T-cell (primary cell): ENCODE data around the gene IFITM10. TPM values are rescaled to one million over a fixed set of nuclear protein-coding genes. Genes with fewer than 3 reads are reported as not detected.

ENCODE experiments used
- ATAC-seq, 4 experiments: fragments of 200-7000 bp in 3 of 4; fragments of 150-1000 bp in 1 of 4; cut with Tn5 transposase; replicated peaks in 1 of 4; 1 replicate in 3 of 4; 2 replicates in 1 of 4; pipeline ENCODE4 v1.10.0; 2021; ENCODE audit warnings: moderate library complexity in 3 of 4, mild to moderate bottlenecking in 2 of 4, moderate number of reproducible peaks in 1 of 4
- CTCF ChIA-PET, 2 donors: fragments of 300-600 bp; sonication (Branson Sonifier 250); formaldehyde crosslinking; loops; one replicate each; lab custom pipeline; 2022; ENCODE audit warnings: antibody characterized with exemption in 2 of 2; lab: Charles Lee
- POLR2A ChIA-PET, 2 donors: fragments of 300-600 bp; sonication (Branson Sonifier 250); formaldehyde crosslinking; loops; one replicate each; lab custom pipeline; 2022; ENCODE audit warnings: antibody characterized with exemption in 2 of 2; lab: Charles Lee
- DNase-seq, 35 experiments: peaks; one replicate each; pipeline versions ENCODE4 v3.0.0 to v3.0.0-alpha.2; 2013 to 2023
- H3K27ac ChIP-seq: one replicate; pipeline ENCODE4 v1.5.1; 2013; ENCODE audit warnings: low read length
- H3K27me3 ChIP-seq, 2 experiments: replicated peaks in 1 of 2; 1 replicate in 1 of 2; 2 replicates in 1 of 2; pipeline versions ENCODE4 v1.6.1 to v1.7.0; 2013; ENCODE audit warnings: low read length in 1 of 2, mixed read lengths in 1 of 2; ENCODE audit not compliant: control insufficient read depth in 2 of 2, insufficient read depth in 2 of 2; ENCODE audit errors: extremely low read depth in 1 of 2
- H3K36me3 ChIP-seq, 2 donors: 1 replicate in 1 of 2; 2 replicates in 1 of 2; pipeline versions ENCODE4 v1.6.1 to v1.7.0; 2013; ENCODE audit warnings: low read length in 1 of 2; ENCODE audit not compliant: control insufficient read depth in 2 of 2, insufficient read depth in 1 of 2; ENCODE audit errors: extremely low read depth in 1 of 2
- H3K4me1 ChIP-seq, 2 experiments: 1 replicate in 1 of 2; 2 replicates in 1 of 2; pipeline versions ENCODE4 v1.6.1 to v1.7.0; 2013; ENCODE audit warnings: low read length in 2 of 2, mixed read lengths in 1 of 2; ENCODE audit not compliant: insufficient read depth in 2 of 2, control insufficient read depth in 1 of 2; ENCODE audit errors: extremely low read depth in 1 of 2
- H3K4me3 ChIP-seq, 2 donors: 1 replicate in 1 of 2; 2 replicates in 1 of 2; pipeline versions ENCODE4 v1.5.1 to v1.7.0; 2013; ENCODE audit warnings: mild to moderate bottlenecking in 2 of 2, low read length in 1 of 2, moderate library complexity in 1 of 2; ENCODE audit not compliant: control insufficient read depth in 1 of 2; ENCODE audit errors: extremely low read depth in 1 of 2
- H3K9me3 ChIP-seq: 2 replicates; pipeline ENCODE4 v1.7.0; 2013
- H3K27ac Mint-ChIP-seq, 2 donors: one replicate each; pipeline ENCODE4 v1.8.0; 2020 to 2021; ENCODE audit warnings: mild to moderate bottlenecking in 2 of 2, mixed read lengths in 2 of 2
- H3K27me3 Mint-ChIP-seq, 2 donors: one replicate each; pipeline ENCODE4 v1.8.0; 2021 to 2022; ENCODE audit warnings: mixed read lengths in 2 of 2
- H3K36me3 Mint-ChIP-seq: one replicate; pipeline ENCODE4 v1.8.0; 2021; ENCODE audit warnings: mixed read lengths
- H3K4me1 Mint-ChIP-seq, 3 donors: one replicate each; pipeline ENCODE4 v1.8.0; 2020 to 2022; ENCODE audit warnings: mixed read lengths in 3 of 3, mild to moderate bottlenecking in 1 of 3
- H3K4me3 Mint-ChIP-seq, 3 donors: one replicate each; pipeline ENCODE4 v1.8.0; 2020 to 2022; ENCODE audit warnings: mild to moderate bottlenecking in 3 of 3, mixed read lengths in 3 of 3, moderate library complexity in 3 of 3
- H3K9me3 Mint-ChIP-seq, 3 donors: one replicate each; pipeline ENCODE4 v1.8.0; 2020 to 2022; ENCODE audit warnings: mixed read lengths in 3 of 3
- WGBS: methylation state at CpG from one replicate; pipeline ENCODE4 v1.1.5; 2013; ENCODE audit warnings: missing lambda C conversion rate; ENCODE audit not compliant: insufficient coverage; 5-methylcytosine and 5-hydroxymethylcytosine counted together
- total RNA-seq, 35 experiments: library from RNA in 6 of 35; stranded (reverse) in 6 of 35; fragments of 120-200 nt in 1 of 35; gene quantifications; one replicate each; pipeline versions ENCODE4 v1.2.1 to v1.2.4 and lab custom pipeline; 2013 to 2026

IFITM10 gene
- total RNA-seq, 5 donors from 2014 or later (not counting 1 experiment from before 2014, with no cell fraction given) = 0.72 to 4.2 (median 1.8) TPM

DNA sequence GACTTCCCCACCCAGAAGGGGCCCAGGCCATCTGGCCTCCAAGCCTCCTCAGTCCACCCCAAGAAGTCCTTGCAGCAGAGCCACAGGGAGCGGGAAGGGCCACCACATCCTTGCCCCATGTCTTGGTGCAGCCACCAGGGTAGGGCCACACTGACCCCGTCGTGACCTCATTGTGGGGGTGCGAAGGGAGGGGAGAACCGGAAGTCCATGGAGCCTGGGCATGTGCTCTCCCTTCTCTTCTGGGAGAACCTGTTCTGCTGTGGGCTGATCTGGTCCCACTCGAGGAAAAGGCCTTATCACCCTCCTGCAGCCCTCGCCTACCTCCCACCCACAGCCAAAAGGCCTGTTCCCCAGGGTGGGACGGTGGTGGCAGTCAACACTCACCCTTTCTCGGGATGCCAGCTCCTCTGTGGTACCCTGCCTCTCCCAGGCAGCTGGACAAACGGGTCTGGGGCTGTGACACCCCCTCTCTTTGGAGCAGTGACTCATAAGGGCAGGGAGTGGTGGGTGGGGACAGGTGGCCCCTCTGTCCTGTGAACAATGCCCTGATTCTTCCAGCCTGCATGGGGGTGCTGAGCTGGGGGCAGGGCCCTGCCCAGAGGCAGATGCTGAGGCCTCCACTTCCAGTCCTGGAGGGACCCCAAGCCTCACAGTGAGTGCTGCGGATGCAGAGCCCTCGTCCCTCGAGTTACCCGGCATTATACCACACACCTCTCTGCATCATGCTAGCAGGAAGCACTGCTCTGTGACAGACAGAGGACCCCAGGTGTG is 27.9 kb upstream of the IFITM10 start:
- no peaks in the 10 kb centered on the region for H3K36me3 ChIP-seq

DNA sequence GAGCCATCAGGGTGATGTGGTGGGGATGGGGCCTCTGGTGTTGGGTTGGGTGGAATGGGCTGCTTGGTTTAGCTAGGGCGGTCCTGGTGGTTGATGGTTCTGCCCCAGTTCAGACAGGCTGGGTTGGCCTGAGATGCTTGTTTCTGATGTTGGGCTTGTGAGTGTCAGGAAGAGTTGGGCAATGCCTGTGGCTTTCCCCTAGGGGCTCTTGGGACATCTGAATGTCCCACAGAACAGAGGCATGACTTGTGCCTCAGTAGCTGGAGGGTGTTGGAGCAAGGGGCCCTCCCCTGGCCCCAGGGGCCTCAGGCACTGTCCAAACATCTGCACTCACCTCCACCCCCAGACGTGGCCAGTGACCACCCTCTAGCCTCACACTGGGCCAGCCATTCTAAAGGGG is 27.3 kb upstream of the IFITM10 start:
- POLR2A ChIA-PET = interaction anchor here in 1 of 2 donors (0.5 to 0.6 kb wide), 2 partner anchors 31 to 237 kb away, joined by 5 to 7 read pairs; no protein-coding TSS in a partner anchor
- Mint-ChIP-seq H3K36me3 (no peaks in the 10 kb centered on the region), H3K4me3 (no peak overlapping the region), H3K9me3 (no peaks in the 10 kb centered on the region), H3K27ac (no peak overlapping the region), H3K4me1 (peaks cover 5 to 10% (median 8%) of the 10 kb centered on the region in 3 donors), H3K27me3 (peaks cover 0 to 3% of the 10 kb centered on the region in 2 donors)
- peaks cover 0 to 16% of the 10 kb centered on the region in 2 experiments for H3K4me1 ChIP-seq
- no peaks in the 10 kb centered on the region for H3K9me3 ChIP-seq
- CTCF ChIA-PET = interaction anchor here in 1 of 2 donors (0.6 kb wide), 1 partner anchor 22 kb away, joined by 5 read pairs; no protein-coding TSS in a partner anchor
- no peaks in the 10 kb centered on the region for H3K36me3 ChIP-seq
- H3K27me3 ChIP-seq = peaks cover 0 to 30% of the 10 kb centered on the region in 2 experiments
- H3K4me3 ChIP-seq = no peak overlapping the region
- DNase-seq (no peak), ATAC-seq (no peak)
- 83% methylated on average over 2 of the region's 2 CpGs for WGBS
- no peak overlapping the region for H3K27ac ChIP-seq

More for the DNA sequence above, 27.9 kb upstream of the IFITM10 start:
- Mint-ChIP-seq H3K4me3 (no peak overlapping the region), H3K36me3 (no peaks in the 10 kb centered on the region), H3K4me1 (peaks cover 3 to 8% (median 5%) of the 10 kb centered on the region in 3 donors), H3K27me3 (peaks cover 0 to 3% of the 10 kb centered on the region in 2 donors), H3K9me3 (no peaks in the 10 kb centered on the region), H3K27ac (no peak overlapping the region)
- Histone ChIP-seq H3K4me1 (peaks cover 0 to 10% of the 10 kb centered on the region in 2 experiments), H3K27me3 (peaks cover 0 to 32% of the 10 kb centered on the region in 2 experiments), H3K9me3 (no peaks in the 10 kb centered on the region), H3K4me3 (no peak overlapping the region), H3K27ac (no peak overlapping the region)
- ATAC-seq = no peak
- ChIA-PET CTCF (interaction anchor here in 1 of 2 donors (0.6 kb wide), 1 partner anchor 23 kb away, joined by 5 read pairs; no protein-coding TSS in a partner anchor), POLR2A (no interaction called here)
- WGBS = 92% methylated on average over 2 of the region's 14 CpGs
- no peak for DNase-seq

DNA sequence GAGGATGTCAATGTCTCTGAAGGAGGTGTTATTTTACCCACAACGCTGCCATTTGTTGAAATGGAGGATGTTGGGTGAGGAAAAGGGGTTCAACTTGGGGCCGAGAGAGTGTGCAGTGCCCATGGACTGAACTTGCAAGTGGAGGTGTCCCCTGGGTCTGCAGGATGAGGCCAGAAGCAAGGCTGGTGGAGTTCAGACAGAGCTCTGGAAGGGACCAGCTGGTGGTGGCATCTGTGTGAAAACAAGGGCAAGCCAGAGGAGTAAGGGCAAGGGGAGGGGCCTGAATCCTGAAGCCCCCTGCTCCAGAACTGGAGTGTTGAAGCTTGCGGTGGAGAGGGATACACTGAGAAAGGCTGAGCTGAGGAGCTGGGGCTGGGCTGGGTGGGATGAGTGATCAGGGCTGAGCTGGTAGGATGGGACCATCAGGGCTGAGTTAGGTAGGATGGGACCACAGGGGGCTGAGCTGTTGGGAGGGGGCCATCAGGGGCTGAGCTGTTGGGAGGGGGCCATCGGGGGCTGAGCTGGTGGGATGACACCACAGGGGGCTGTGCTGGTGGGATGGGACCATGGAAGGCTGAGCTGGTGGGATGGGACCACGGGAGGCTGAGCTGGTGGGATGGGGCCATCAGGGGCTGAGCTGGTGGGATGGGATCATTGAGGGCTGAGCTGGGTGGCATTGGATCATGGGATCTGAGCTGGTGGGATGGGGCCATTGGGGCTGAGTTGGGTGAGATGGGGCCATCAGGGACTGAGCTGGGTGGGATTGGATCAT is 26.7 kb upstream of the IFITM10 start:
- H3K27me3 ChIP-seq = peaks cover 0 to 30% of the 10 kb centered on the region in 2 experiments
- no peaks in the 10 kb centered on the region for H3K36me3 ChIP-seq
- peaks cover 3 to 22% of the 10 kb centered on the region in 2 experiments for H3K4me1 ChIP-seq
- peaks cover 11 to 16% (median 14%) of the 10 kb centered on the region in 3 donors for H3K4me1 Mint-ChIP-seq
- CTCF ChIA-PET = no interaction called here
- ATAC-seq (no peak), DNase-seq (no peak)
- H3K27ac ChIP-seq = no peak overlapping the region
- H3K4me3 ChIP-seq = no peak overlapping the region
- 76% methylated on average over 5 of the region's 5 CpGs for WGBS
- H3K9me3 ChIP-seq = no peaks in the 10 kb centered on the region
- POLR2A ChIA-PET = interaction anchor here in 1 of 2 donors (0.5 to 0.6 kb wide), 3 partner anchors 32 to 237 kb away, joined by 4 to 7 read pairs (median 5); no protein-coding TSS in a partner anchor
- no peaks in the 10 kb centered on the region for H3K36me3 Mint-ChIP-seq
- peaks cover 0 to 3% of the 10 kb centered on the region in 2 donors for H3K27me3 Mint-ChIP-seq
- no peak overlapping the region for H3K4me3 Mint-ChIP-seq
- no peaks in the 10 kb centered on the region for H3K9me3 Mint-ChIP-seq
- H3K27ac Mint-ChIP-seq = no peak overlapping the region

DNA sequence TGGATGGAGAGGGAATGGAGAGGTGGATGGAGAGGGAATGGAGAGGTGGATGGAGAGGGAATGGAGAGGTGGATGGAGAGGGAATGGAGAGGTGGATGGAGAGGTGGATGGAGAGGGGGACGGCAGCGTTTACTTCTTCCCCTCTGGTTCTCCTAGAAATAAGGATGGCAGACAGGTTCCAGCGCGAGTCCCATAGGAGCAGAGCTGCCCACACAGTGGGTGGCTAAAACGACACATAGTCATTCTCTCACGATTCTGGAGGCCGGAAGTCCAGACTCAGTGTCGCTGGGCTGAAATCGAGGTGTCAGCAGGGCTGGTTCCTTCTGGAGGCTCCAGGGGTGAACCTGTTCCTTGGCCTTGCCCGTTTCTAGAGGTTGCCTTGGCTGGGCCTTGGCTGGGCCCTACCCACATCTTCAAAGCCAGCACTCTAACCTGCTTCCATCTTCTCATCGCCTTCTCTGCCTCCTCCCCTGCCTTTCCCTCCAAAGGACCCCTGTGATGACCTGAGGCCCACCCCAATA is 26.0 kb upstream of the IFITM10 start:
- no peaks in the 10 kb centered on the region for H3K9me3 Mint-ChIP-seq
- POLR2A ChIA-PET = no interaction called here
- H3K4me3 Mint-ChIP-seq = no peak overlapping the region
- peaks cover 14 to 22% (median 19%) of the 10 kb centered on the region in 3 donors for H3K4me1 Mint-ChIP-seq
- CTCF ChIA-PET = no interaction called here
- H3K4me1 ChIP-seq = peaks cover 5 to 25% of the 10 kb centered on the region in 2 experiments
- no peaks in the 10 kb centered on the region for H3K36me3 Mint-ChIP-seq
- no peak for ATAC-seq
- H3K27me3 ChIP-seq = peaks cover 0 to 30% of the 10 kb centered on the region in 2 experiments
- WGBS = 70% methylated on average over 9 of the region's 11 CpGs
- no peak overlapping the region for H3K27ac ChIP-seq
- H3K9me3 ChIP-seq = no peaks in the 10 kb centered on the region
- H3K36me3 ChIP-seq = no peaks in the 10 kb centered on the region
- no peak for DNase-seq
- H3K27ac Mint-ChIP-seq = no peak overlapping the region
- peaks cover 0 to 3% of the 10 kb centered on the region in 2 donors for H3K27me3 Mint-ChIP-seq
- H3K4me3 ChIP-seq = no peak overlapping the region

DNA sequence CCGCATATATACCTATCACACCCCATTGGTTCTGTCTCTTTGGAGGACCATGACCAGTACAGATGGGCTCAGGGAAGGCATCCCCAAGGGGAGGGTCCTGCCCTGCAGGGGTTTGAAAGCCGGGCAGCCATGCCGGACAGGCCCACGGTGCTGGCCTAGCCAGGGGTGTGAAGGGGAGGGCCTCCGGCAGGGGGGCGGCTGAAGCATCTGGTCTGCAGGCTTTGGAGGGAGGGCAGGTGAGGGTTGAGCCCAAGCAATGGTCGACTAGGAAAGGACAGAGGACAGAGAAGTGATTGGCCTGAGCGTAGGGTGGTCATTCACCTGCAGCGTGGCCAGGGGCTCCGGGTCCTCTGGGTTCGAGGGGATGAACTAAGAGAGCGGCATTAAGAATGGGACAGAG is 24.5 kb upstream of the IFITM10 start:
- Histone ChIP-seq H3K36me3 (no peaks in the 10 kb centered on the region), H3K4me3 (no peak overlapping the region), H3K27ac (no peak overlapping the region), H3K27me3 (peaks cover 0 to 23% of the 10 kb centered on the region in 2 experiments), H3K9me3 (no peaks in the 10 kb centered on the region), H3K4me1 (peaks cover 5 to 21% of the 10 kb centered on the region in 2 experiments)
- Mint-ChIP-seq H3K4me1 (peaks cover 14 to 25% (median 16%) of the 10 kb centered on the region in 3 donors), H3K4me3 (no peak overlapping the region), H3K27ac (no peak overlapping the region), H3K36me3 (no peaks in the 10 kb centered on the region), H3K9me3 (no peaks in the 10 kb centered on the region), H3K27me3 (no peaks in the 10 kb centered on the region)
- 75% methylated on average over 9 of the region's 12 CpGs for WGBS
- ATAC-seq = no peak
- no peak for DNase-seq
- ChIA-PET CTCF (no interaction called here), POLR2A (no interaction called here)
